ENCODE measurements around the gene UBLCP1.
A peak's percentile ranks its signal among the peaks of the same experiment; 100 is the strongest.
"Not testable (repeated sequence)": the region's sequence is repeated elsewhere in the genome, so short reads cannot be mapped to it uniquely, and the experiment has no call there.

Gene UBLCP1

GRCh38 chr5:159262859-159263568, at the start of gene UBLCP1:
Gene UBLCP1 (plus strand): TSS chr5:159263290. CDS start chr5:159268916, 5,626 bp downstream.
- peak in 55 of 56 donors; percentile 4 to 88 (median 68) for DNase-seq

GRCh38 chr5:159214486-159215271, 48.4 kb upstream of the UBLCP1 start:
- DNase-seq, result no peak

GRCh38 chr5:159215886-159216285, 47.2 kb upstream of the UBLCP1 start:
- DNase-seq, result no peak

GRCh38 chr5:159216454-159216853, 46.6 kb upstream of the UBLCP1 start:
- DNase-seq, result no peak

GRCh38 chr5:159217236-159217635, 45.9 kb upstream of the UBLCP1 start:
- DNase-seq, result no peak

GRCh38 chr5:159218595-159219023, 44.5 kb upstream of the UBLCP1 start:
- DNase-seq, result no peak

- no peak for DNase-seq
These were observed 42.9 kb upstream of the UBLCP1 start for GRCh38 chr5:159220206-159220605.

GRCh38 chr5:159223469-159223868, 39.6 kb upstream of the UBLCP1 start:
- DNase-seq, result no peak

- DNase-seq, result no peak
These were observed 38.6 kb upstream of the UBLCP1 start for GRCh38 chr5:159224471-159224870.

GRCh38 chr5:159226451-159226850, 36.6 kb upstream of the UBLCP1 start:
- DNase-seq, result no peak

- DNase-seq, result no peak
These were observed 35.6 kb upstream of the UBLCP1 start for GRCh38 chr5:159227452-159227851.

GRCh38 chr5:159228097-159228496, 35.0 kb upstream of the UBLCP1 start:
- not testable (repeated sequence) for DNase-seq

GRCh38 chr5:159230657-159231056, 32.4 kb upstream of the UBLCP1 start:
- DNase-seq, result no peak

GRCh38 chr5:159231167-159231566, 31.9 kb upstream of the UBLCP1 start:
- DNase-seq, result no peak

GRCh38 chr5:159235871-159236520, 27.1 kb upstream of the UBLCP1 start:
- DNase-seq, result not testable (repeated sequence)

GRCh38 chr5:159240301-159240870, 22.7 kb upstream of the UBLCP1 start:
- DNase-seq, result no peak

- no peak for DNase-seq
These were observed 21.0 kb upstream of the UBLCP1 start for GRCh38 chr5:159241946-159242552.

- no peak for DNase-seq
These were observed 20.4 kb upstream of the UBLCP1 start for GRCh38 chr5:159242656-159243055.

GRCh38 chr5:159243385-159243784, 19.7 kb upstream of the UBLCP1 start:
- no peak for DNase-seq

- DNase-seq, result no peak
These were observed 18.9 kb upstream of the UBLCP1 start for GRCh38 chr5:159244163-159244562.

GRCh38 chr5:159244890-159245289, 18.2 kb upstream of the UBLCP1 start:
- no peak for DNase-seq

All from amygdala (tissue), 56 donors.